ENCODE results near the gene CFAP97D2.

DNA sequence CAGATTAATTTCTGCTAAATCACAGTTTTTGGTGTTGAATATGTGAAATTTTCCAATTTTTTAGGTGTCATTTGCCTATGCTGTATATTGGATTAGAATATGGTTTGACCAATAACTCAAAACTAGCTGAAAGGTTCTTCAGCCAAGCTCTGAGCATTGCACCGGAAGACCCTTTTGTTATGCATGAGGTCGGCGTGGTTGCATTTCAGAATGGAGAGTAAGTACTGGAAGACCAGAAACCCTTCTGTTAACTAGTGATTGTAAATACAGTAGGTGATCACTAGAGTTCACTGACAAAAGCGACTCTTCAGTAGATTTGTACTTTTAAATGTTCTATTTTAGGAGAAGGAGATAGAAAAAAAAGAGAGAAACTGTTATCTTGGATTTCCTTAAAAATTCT is 78.0 kb downstream of the CFAP97D2 start:
- TF ChIP-seq NFIC (IDR thresholded peaks at IDR 0.05) (no peak), EGR1 (IDR thresholded peaks at IDR 0.05) (no peak), MAX (IDR thresholded peaks at IDR 0.05) (no peak)

All from Ishikawa (cell line).